CD4-positive, alpha-beta T cell (primary cell): ENCODE results near the gene BICRA. TPM values are rescaled to one million over a fixed set of nuclear protein-coding genes. Genes with fewer than 3 reads are reported as not detected.

Source experiments
- ATAC-seq: fragments of 200-7000 bp; cut with Tn5 transposase; one replicate; pipeline ENCODE4 v1.10.0; 2022; ENCODE audit warnings: mild to moderate bottlenecking; ENCODE audit not compliant: poor library complexity
- CTCF ChIA-PET: fragments of 350-600 bp; sonication (Branson Sonifier 250); formaldehyde crosslinking; loops from one replicate; lab custom pipeline; 2021; ENCODE audit warnings: antibody characterized with exemption, inconsistent platforms; lab: Charles Lee
- POLR2A ChIA-PET: fragments of 350-600 bp; sonication (Branson Sonifier 250); formaldehyde crosslinking; loops from one replicate; lab custom pipeline; 2021; ENCODE audit warnings: antibody characterized with exemption, inconsistent platforms; lab: Charles Lee
- DNase-seq, 14 experiments: peaks; one replicate each; pipeline ENCODE4 v3.0.0-alpha.2; 2013 to 2020; ENCODE audit warnings: mixed read lengths in 2 of 14
- H3K27ac ChIP-seq, 2 donors: one replicate each; pipeline versions ENCODE4 v1.5.1 to v1.7.0; 2013; ENCODE audit warnings: low read length in 2 of 2, low read depth in 1 of 2, mild to moderate bottlenecking in 1 of 2
- H3K27me3 ChIP-seq, 2 experiments: 1 replicate in 1 of 2; 2 replicates in 1 of 2; pipeline versions ENCODE4 v1.6.1 to v1.7.0; 2013; ENCODE audit warnings: low read length in 2 of 2, control low read depth in 1 of 2, mild to moderate bottlenecking in 1 of 2, moderate library complexity in 1 of 2; ENCODE audit not compliant: insufficient read depth in 2 of 2, control insufficient read depth in 1 of 2
- H3K36me3 ChIP-seq: one replicate; pipeline ENCODE4 v1.6.1; 2013; ENCODE audit warnings: low read length, control low read depth; ENCODE audit not compliant: insufficient read depth
- H3K4me1 ChIP-seq: one replicate; pipeline ENCODE4 v1.6.1; 2013; ENCODE audit warnings: low read length, control low read depth; ENCODE audit not compliant: insufficient read depth
- H3K4me3 ChIP-seq: one replicate; pipeline ENCODE4 v1.5.1; 2013; ENCODE audit warnings: mild to moderate bottlenecking, low read length, moderate library complexity
- H3K9me3 ChIP-seq, 2 experiments: 1 replicate in 1 of 2; 2 replicates in 1 of 2; pipeline versions ENCODE4 v1.6.1 to v1.7.0; 2013; ENCODE audit warnings: low read length in 2 of 2, mild to moderate bottlenecking in 2 of 2, control low read depth in 1 of 2, moderate library complexity in 1 of 2; ENCODE audit not compliant: control insufficient read depth in 1 of 2, insufficient read depth in 1 of 2
- H3K27ac Mint-ChIP-seq: one replicate; pipeline ENCODE4 v1.8.0; 2020; ENCODE audit warnings: mixed read lengths
- H3K27me3 Mint-ChIP-seq: one replicate; pipeline ENCODE4 v1.8.0; 2021; ENCODE audit warnings: mixed read lengths
- H3K36me3 Mint-ChIP-seq: one replicate; pipeline ENCODE4 v1.8.0; 2021; ENCODE audit warnings: low read depth, mixed read lengths
- H3K4me1 Mint-ChIP-seq: one replicate; pipeline ENCODE4 v1.8.0; 2021; ENCODE audit warnings: low read depth, mixed read lengths
- H3K4me3 Mint-ChIP-seq: one replicate; pipeline ENCODE4 v1.8.0; 2020; ENCODE audit warnings: mild to moderate bottlenecking, mixed read lengths
- H3K9me3 Mint-ChIP-seq: one replicate; pipeline ENCODE4 v1.8.0; 2020; ENCODE audit warnings: mixed read lengths
- CTCF ChIP-seq: fragments of 200-600 bp; IDR thresholded peaks from one replicate; pipeline ENCODE4 v1.8.0; 2022; ENCODE audit warnings: antibody characterized with exemption, mild to moderate bottlenecking
- intact Hi-C, 2 experiments: fragments of 100-400 bp; cut with DNase I in 1 of 2; cut with micrococcal nuclease in 1 of 2; formaldehyde crosslinking; loops; one replicate each; pipeline versions ENCODE4 v1.15.1 to v1.9.0; 2023 to 2025; cut with DNase I, micrococcal nuclease
- total RNA-seq, 174 experiments: library from RNA in 2 of 174; stranded (reverse) in 2 of 174; gene quantifications; one replicate each; pipeline ENCODE4 v1.2.3 and lab custom pipeline; 2021 to 2026

Gene BICRA
- total RNA-seq, 2 experiments from 2014 or later = 21.2 to 22.0 TPM

GRCh38 chr19:47702671-47703070, 93.7 kb downstream of the BICRA start:
- ChIA-PET CTCF (no interaction called here), POLR2A (no interaction called here)
- no peak overlapping the region for H3K27ac Mint-ChIP-seq
- Histone ChIP-seq H3K27ac (no peak overlapping the region), H3K4me1 (peaks cover 10% of the 10 kb centered on the region), H3K36me3 (peaks cover 31% of the 10 kb centered on the region), H3K27me3 (peaks cover 0 to 3% of the 10 kb centered on the region in 2 experiments), H3K9me3 (peaks cover 0 to 4% of the 10 kb centered on the region in 2 experiments), H3K4me3 (no peak overlapping the region)
- intact Hi-C loops = no loop called here
- no peak overlapping the region for H3K4me3 Mint-ChIP-seq
- no peaks in the 10 kb centered on the region for H3K9me3 Mint-ChIP-seq
- peaks cover 6% of the 10 kb centered on the region for H3K27me3 Mint-ChIP-seq
- TF ChIP-seq CTCF = no peak
- H3K4me1 Mint-ChIP-seq = no peaks in the 10 kb centered on the region
- DNase-seq = no peak
- no peak for ATAC-seq
- peaks cover 41% of the 10 kb centered on the region for H3K36me3 Mint-ChIP-seq

DNA sequence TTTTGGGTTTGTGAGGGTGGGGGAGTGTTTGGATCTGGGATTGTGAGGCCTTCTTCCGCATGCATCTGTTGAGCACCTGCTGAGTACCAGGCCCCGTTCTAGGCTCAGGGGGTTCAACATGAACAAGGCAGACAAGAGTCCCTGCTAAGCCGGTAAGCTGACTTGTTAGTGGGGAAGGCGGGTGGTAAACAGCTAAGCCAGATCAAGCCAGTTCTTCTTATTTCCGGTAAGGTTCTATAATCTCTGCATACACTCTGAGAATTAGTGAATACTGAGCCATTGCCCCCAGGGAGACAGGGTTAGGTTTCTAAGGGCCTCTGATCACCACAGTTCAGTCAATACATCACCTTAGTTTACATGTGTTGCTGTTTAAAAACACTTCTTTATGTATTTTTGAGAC, 94.4 kb downstream of the BICRA start:
- ATAC-seq = no peak
- H3K27me3 ChIP-seq = peaks cover 3 to 7% of the 10 kb centered on the region in 2 experiments
- no peak overlapping the region for H3K27ac ChIP-seq
- H3K27me3 Mint-ChIP-seq = peaks cover 6% of the 10 kb centered on the region
- no peak overlapping the region for H3K4me3 Mint-ChIP-seq
- H3K9me3 ChIP-seq = peaks cover 0 to 4% of the 10 kb centered on the region in 2 experiments
- peaks cover 26% of the 10 kb centered on the region for H3K36me3 ChIP-seq
- ChIA-PET CTCF (no interaction called here), POLR2A (no interaction called here)
- H3K36me3 Mint-ChIP-seq = peaks cover 35% of the 10 kb centered on the region
- no peaks in the 10 kb centered on the region for H3K9me3 Mint-ChIP-seq
- H3K4me1 ChIP-seq = peaks cover 7% of the 10 kb centered on the region
- no peak for DNase-seq
- H3K4me3 ChIP-seq = no peak overlapping the region
- intact Hi-C loops = no loop called here
- H3K4me1 Mint-ChIP-seq = no peaks in the 10 kb centered on the region
- TF ChIP-seq CTCF = no peak
- H3K27ac Mint-ChIP-seq = no peak overlapping the region

DNA sequence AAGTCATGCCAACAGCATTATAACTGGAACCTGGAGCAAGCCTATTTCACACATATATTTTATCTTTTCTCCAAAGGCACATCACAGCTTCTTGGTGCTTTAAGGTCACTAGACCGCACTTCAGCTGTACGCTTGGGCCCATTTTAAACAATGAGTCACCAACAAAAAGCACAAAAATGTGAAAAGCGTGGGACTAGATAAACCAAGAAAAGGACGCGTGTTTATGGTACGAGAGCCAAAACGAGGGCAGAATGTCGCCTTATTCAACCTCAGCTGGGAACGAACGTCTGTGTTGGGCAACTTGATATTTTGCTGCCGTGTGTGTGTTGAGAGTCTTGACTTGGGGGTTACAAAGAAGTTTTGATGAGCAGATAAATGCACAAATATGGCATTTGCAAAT, 95.1 kb downstream of the BICRA start:
- Histone ChIP-seq H3K36me3 (peaks cover 19% of the 10 kb centered on the region), H3K9me3 (peaks cover 0 to 4% of the 10 kb centered on the region in 2 experiments), H3K4me1 (peaks cover 5% of the 10 kb centered on the region), H3K27me3 (peaks cover 3 to 7% of the 10 kb centered on the region in 2 experiments), H3K27ac (no peak overlapping the region), H3K4me3 (no peak overlapping the region)
- Mint-ChIP-seq H3K36me3 (peaks cover 34% of the 10 kb centered on the region), H3K9me3 (no peaks in the 10 kb centered on the region), H3K4me1 (no peaks in the 10 kb centered on the region), H3K27me3 (peaks cover 6% of the 10 kb centered on the region), H3K27ac (no peak overlapping the region), H3K4me3 (no peak overlapping the region)
- ATAC-seq = no peak
- intact Hi-C loops = no loop called here
- no peak for TF ChIP-seq CTCF
- CTCF ChIA-PET = no interaction called here
- DNase-seq = no peak
- POLR2A ChIA-PET = interaction anchor here (1.6 kb wide), 1 partner anchor 267 kb away, joined by 6 read pairs; no protein-coding TSS in a partner anchor
